ENCODE measurements around the gene DCP1B.
"Not testable (repeated sequence)": the region's sequence is repeated elsewhere in the genome, so short reads cannot be mapped to it uniquely, and the experiment has no call there.

DCP1B gene

DNA sequence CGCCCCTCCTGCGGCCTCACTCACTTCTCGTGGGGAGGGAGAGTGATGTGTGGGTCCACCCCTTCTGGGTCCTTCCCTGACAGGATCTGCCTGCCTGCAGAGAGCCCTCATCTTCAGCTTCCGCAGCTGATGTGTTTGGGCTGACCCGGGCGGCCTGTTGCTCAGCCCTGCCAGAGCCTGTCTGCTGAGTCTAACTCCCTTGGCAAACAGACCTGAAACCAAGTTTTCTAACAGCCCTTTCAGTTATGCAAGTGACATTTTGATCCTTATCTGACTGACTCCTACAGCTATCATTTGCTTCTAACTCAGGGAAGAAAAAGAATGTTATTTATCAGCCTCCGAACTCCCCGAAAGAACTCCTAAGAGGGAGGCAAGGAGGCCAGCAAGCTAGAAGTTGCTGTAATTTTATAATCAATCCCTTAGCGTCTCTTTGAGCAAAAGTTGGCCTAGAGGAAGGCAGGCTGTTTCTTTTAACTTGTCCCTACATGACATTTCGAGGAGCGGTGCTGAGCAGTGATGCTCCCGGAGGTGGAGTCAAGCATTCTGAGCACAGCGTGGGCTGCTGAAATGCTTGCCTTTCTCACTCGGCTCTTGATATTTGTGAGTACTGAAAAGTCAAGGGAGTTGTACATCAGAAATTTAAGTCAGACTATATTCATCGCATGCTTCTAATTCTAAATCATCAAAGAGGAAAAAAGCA lies 54.3 kb downstream of the DCP1B start:
- H3K36me3 ChIP-seq (ENCODE audit: insufficient read depth, low read length): peaks cover 38% of the 10 kb centered on the region
- H3K27ac ChIP-seq: no peak overlapping the region
- H3K4me3 ChIP-seq: no peak overlapping the region
- DNase-seq (ENCODE audit: low read depth, low spot score): no peak
- no peak overlapping the region for H3K9ac ChIP-seq (ENCODE audit: insufficient read length)
- H3K9me3 ChIP-seq (ENCODE audit: low read depth, low read length): no peaks in the 10 kb centered on the region
- TF ChIP-seq POLR2AphosphoS5 (IDR thresholded peaks at IDR 0.05; ENCODE audit: borderline replicate concordance, low read depth, low read length) (no peak), EZH2 (IDR thresholded peaks at IDR 0.05) (no peak), FOXP2 (optimal IDR thresholded peaks at IDR 0.05; ENCODE audit: control extremely low read depth, extremely low read length, insufficient read depth) (no peak)

DNA sequence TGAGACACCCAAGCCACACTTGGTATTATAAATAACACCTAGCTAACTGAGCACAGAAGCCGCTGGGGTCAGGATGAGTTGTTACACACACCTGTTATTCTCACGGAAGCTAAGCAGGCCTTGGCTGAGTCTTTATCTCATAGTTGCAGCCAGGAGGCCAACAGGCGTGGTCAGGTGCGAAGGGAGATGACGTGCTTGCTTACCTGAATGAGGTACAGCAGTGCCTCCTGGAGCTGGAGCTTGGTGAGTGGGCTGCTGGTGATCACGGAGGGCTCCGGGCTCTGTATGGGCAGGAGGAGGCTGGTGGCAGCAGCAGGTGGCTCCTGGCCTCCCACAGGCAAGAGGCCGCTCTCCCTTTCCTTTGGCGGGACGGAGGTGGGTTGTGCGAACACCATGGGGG lies 55.4 kb downstream of the DCP1B start:
- Histone ChIP-seq H3K9ac (ENCODE audit: insufficient read length) (no peak overlapping the region), H3K27ac (no peak overlapping the region), H3K9me3 (ENCODE audit: low read depth, low read length) (no peaks in the 10 kb centered on the region), H3K36me3 (ENCODE audit: insufficient read depth, low read length) (peaks cover 38% of the 10 kb centered on the region), H3K4me3 (no peak overlapping the region)
- no peak for DNase-seq (ENCODE audit: low read depth, low spot score)
- no peak for TF ChIP-seq EZH2 (IDR thresholded peaks at IDR 0.05)
- TF ChIP-seq POLR2AphosphoS5 (IDR thresholded peaks at IDR 0.05; ENCODE audit: borderline replicate concordance, low read depth, low read length): no peak
- no peak for TF ChIP-seq FOXP2 (optimal IDR thresholded peaks at IDR 0.05; ENCODE audit: control extremely low read depth, extremely low read length, insufficient read depth)

DNA sequence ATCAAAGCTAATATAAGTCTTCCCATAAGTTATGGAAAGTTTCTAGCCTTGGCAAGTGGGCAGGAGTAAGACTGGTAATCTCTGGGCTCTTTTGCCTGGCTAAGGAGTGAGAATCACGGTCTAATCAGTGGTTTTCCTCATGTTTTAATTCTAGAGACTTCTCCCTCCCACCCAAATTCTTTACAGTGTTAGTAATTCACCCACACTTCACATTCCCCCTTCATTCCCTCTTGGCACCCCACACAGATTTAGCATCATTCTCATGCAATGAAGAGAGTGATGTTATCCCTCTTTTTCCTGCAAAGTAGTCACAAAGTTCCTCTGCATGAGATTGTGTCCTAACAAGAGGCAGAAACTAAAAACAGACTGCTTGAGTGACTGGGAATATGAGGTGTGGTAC lies 57.2 kb downstream of the DCP1B start:
- no peak overlapping the region for H3K27ac ChIP-seq

DNA sequence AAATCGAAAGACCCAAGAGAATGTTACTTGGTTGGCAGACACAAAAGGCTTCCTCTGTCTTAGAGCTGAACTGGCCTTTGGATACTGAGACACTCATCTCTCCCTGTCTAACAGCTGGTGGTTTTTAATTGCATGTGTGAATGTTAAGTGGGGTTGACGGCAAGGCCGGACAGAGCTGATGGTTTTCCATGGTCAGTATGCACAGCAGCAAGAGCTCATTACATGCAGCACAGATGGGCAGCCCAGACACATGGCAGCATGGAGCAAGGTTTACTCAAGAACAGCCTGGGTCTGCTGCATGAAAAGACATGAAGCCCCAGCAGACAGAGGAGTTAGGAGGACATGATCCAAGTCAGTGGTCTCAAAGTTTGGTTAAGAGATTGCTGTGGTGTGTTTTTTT lies 58.0 kb downstream of the DCP1B start:
- Histone ChIP-seq H3K36me3 (ENCODE audit: insufficient read depth, low read length) (peaks cover 23% of the 10 kb centered on the region), H3K9ac (ENCODE audit: insufficient read length) (no peak overlapping the region), H3K9me3 (ENCODE audit: low read depth, low read length) (no peaks in the 10 kb centered on the region), H3K4me3 (no peak overlapping the region), H3K27ac (no peak overlapping the region)
- TF ChIP-seq EZH2 (IDR thresholded peaks at IDR 0.05): no peak
- TF ChIP-seq FOXP2 (optimal IDR thresholded peaks at IDR 0.05; ENCODE audit: control extremely low read depth, extremely low read length, insufficient read depth): no peak
- no peak for TF ChIP-seq POLR2AphosphoS5 (IDR thresholded peaks at IDR 0.05; ENCODE audit: borderline replicate concordance, low read depth, low read length)
- no peak for DNase-seq (ENCODE audit: low read depth, low spot score)

More for the DNA sequence above, 57.2 kb downstream of the DCP1B start:
- H3K36me3 ChIP-seq (ENCODE audit: insufficient read depth, low read length): peaks cover 27% of the 10 kb centered on the region
- no peak for TF ChIP-seq POLR2AphosphoS5 (IDR thresholded peaks at IDR 0.05; ENCODE audit: borderline replicate concordance, low read depth, low read length)
- TF ChIP-seq FOXP2 (optimal IDR thresholded peaks at IDR 0.05; ENCODE audit: control extremely low read depth, extremely low read length, insufficient read depth): no peak
- no peak for TF ChIP-seq EZH2 (IDR thresholded peaks at IDR 0.05)
- no peak overlapping the region for H3K4me3 ChIP-seq
- H3K9me3 ChIP-seq (ENCODE audit: low read depth, low read length): no peaks in the 10 kb centered on the region
- no peak overlapping the region for H3K9ac ChIP-seq (ENCODE audit: insufficient read length)
- no peak for DNase-seq (ENCODE audit: low read depth, low spot score)

DNA sequence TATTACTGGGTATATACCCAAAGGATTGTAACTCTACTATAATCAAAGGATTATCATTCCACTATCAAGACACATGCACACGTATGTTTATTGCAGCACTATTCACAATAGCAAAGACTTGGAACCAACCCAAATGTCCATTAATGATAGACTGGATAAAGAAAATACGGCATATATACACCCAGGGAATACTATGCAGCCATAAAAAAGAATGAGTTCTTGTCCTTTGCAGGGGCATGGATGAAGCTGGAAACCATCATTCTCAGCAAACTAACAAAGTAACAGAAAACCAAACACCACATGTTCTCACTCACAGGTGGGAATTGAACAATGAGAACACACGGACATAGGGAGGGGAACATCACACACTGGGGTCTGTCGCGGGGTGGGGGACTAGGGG lies 58.8 kb downstream of the DCP1B start:
- H3K9me3 ChIP-seq (ENCODE audit: low read depth, low read length); DNase-seq (ENCODE audit: low read depth, low spot score); H3K27ac ChIP-seq; H3K4me3 ChIP-seq; H3K9ac ChIP-seq (ENCODE audit: insufficient read length): not testable (repeated sequence)
- peaks cover 23% of the 10 kb centered on the region for H3K36me3 ChIP-seq (ENCODE audit: insufficient read depth, low read length)

DNA sequence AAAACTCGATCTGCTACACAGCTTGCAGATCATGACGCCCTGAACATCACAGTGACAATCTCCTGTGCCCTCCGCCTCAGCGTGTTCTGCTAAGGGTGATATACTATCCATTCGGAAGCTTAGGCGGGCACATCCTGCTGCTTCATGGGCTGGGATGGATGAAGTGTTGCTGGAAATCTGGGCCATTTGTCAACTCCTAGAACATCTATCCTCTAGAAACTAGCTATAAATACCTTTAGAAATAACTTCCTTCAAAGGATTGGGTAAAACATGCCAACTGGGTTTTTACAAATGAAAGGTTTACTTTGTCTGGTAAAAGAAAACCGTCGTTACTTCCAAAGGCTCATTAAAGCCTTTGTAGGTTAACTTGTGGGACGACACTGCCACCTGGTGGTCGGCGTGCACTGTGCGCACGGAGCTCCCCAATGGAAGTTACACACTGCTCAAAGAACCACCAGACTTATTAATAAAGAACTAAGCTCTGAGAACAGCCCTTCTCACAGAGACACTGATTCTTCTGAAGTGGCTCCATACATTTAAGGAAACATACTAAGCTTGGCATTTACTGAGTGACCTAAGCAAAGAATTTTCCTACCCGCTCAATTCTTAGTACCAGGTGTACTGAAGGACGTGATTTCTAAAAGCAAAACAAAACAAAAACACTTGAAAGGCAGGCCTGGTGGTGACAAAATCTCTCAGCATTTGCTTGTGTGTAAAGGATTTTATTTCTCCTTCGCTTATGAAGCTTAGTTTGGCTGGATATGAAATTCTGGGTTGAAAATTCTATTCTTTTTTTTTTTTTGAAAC lies 64.3 kb downstream of the DCP1B start:
- H3K27ac ChIP-seq: no peak overlapping the region
- no peak overlapping the region for H3K4me3 ChIP-seq
- no peaks in the 10 kb centered on the region for H3K36me3 ChIP-seq (ENCODE audit: insufficient read depth, low read length)
- TF ChIP-seq FOXP2 (optimal IDR thresholded peaks at IDR 0.05; ENCODE audit: control extremely low read depth, extremely low read length, insufficient read depth): no peak
- no peak for TF ChIP-seq EZH2 (IDR thresholded peaks at IDR 0.05)
- no peak for TF ChIP-seq POLR2AphosphoS5 (IDR thresholded peaks at IDR 0.05; ENCODE audit: borderline replicate concordance, low read depth, low read length)
- DNase-seq (ENCODE audit: low read depth, low spot score): peak; percentile 22
- H3K9me3 ChIP-seq (ENCODE audit: low read depth, low read length): no peaks in the 10 kb centered on the region
- H3K9ac ChIP-seq (ENCODE audit: insufficient read length): peak overlapping the region; percentile 3

DNA sequence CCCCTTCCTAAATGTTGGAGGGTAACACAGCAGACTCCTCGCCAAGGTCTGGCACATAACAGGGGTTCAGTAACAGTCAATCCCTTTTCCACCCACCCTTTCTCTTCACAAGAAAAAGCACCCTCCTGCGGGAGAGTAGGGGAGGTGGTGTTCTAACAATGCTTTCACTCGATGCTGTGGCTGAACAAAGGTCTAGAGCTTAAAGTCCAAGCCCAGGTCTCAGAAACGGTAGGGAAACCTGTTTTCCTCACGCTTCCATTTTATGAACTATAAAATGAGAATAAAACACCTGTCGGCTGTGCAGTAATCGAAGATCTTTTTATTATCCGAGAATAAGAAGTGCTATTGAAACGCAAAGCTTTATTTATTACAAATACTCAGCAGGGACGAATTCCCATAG lies 64.9 kb downstream of the DCP1B start:
- Histone ChIP-seq H3K9me3 (ENCODE audit: low read depth, low read length) (no peaks in the 10 kb centered on the region), H3K4me3 (no peak overlapping the region), H3K9ac (ENCODE audit: insufficient read length) (no peak overlapping the region), H3K36me3 (ENCODE audit: insufficient read depth, low read length) (no peaks in the 10 kb centered on the region), H3K27ac (no peak overlapping the region)
- no peak for DNase-seq (ENCODE audit: low read depth, low spot score)
- TF ChIP-seq FOXP2 (optimal IDR thresholded peaks at IDR 0.05; ENCODE audit: control extremely low read depth, extremely low read length, insufficient read depth) (no peak), EZH2 (IDR thresholded peaks at IDR 0.05) (no peak)

DNA sequence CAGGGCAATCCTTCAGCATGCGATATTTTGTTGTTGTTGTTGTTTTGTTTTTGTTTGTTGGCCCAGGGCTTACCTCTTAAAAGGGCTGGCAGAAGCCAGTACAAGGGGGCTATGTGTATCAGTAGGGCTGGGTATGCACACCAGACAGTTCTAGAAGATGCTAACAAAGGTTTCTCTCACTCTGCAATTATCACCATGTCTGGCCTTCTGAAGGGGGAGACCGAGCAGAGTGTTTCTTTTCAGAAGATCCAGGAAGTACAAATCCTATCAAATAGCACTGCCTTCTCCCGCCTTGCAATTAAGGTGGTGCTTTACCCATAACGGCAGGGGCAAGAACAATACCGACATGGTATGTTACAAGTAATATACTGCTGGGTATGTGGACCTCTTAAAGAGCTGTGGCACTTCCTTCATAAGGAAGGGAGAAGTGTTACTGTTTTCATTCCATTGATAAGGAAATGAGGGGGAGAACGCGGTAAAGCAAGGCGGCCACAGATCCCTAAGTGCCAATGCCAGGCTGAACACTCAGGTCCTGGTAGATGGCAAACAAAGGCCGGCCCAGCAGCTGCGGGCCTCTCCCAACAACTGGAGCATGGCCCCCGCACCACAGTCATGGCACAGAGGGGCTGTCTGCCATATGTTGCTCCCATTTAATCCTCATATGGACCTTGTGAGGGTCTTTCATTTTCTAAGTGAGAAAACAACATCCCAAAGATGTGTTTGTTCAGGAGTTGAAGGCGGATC lies 66.6 kb downstream of the DCP1B start:
- Histone ChIP-seq H3K4me3 (no peak overlapping the region), H3K27ac (no peak overlapping the region), H3K9me3 (ENCODE audit: low read depth, low read length) (no peaks in the 10 kb centered on the region), H3K9ac (ENCODE audit: insufficient read length) (no peak overlapping the region), H3K36me3 (ENCODE audit: insufficient read depth, low read length) (no peaks in the 10 kb centered on the region)
- TF ChIP-seq EZH2 (IDR thresholded peaks at IDR 0.05) (no peak), POLR2AphosphoS5 (IDR thresholded peaks at IDR 0.05; ENCODE audit: borderline replicate concordance, low read depth, low read length) (no peak), FOXP2 (optimal IDR thresholded peaks at IDR 0.05; ENCODE audit: control extremely low read depth, extremely low read length, insufficient read depth) (no peak)
- no peak for DNase-seq (ENCODE audit: low read depth, low spot score)

Data from SK-N-MC (cell line).